GM12891 (cell line): ENCODE data around the gene BCL11B.

Experiments
- DNase-seq: peaks from one replicate; pipeline ENCODE4 v3.0.0; 2011; ENCODE audit warnings: low spot score; ENCODE audit not compliant: insufficient read length
- FAIRE-seq: peaks from 2 replicates; lab custom pipeline; 2011; peaks lifted over from hg19 to GRCh38; lab: Jason Lieb, UNC
- PAX5 ChIP-seq: IDR thresholded peaks from 2 replicates; pipeline ENCODE4 v1.6.1; 2011; ENCODE audit warnings: low read length, moderate library complexity, mild to moderate bottlenecking; ENCODE audit not compliant: insufficient read depth, severe bottlenecking
- POLR2A ChIP-seq: IDR thresholded peaks from 2 replicates; pipeline ENCODE4 v1.6.1; 2011; ENCODE audit warnings: low read depth, low read length, control low read depth
- POLR2AphosphoS5 ChIP-seq: IDR thresholded peaks from 2 replicates; pipeline ENCODE4 v1.6.1; 2011; ENCODE audit warnings: low read depth, low read length, control low read depth
- POU2F2 ChIP-seq: IDR thresholded peaks from 2 replicates; pipeline ENCODE4 v1.6.1; 2011; ENCODE audit warnings: low read depth, mild to moderate bottlenecking, control low read depth, low read length, moderate library complexity
- SPI1 ChIP-seq: IDR thresholded peaks from 2 replicates; pipeline ENCODE4 v1.6.1; 2011; ENCODE audit warnings: low read depth, low read length, control low read depth
- TAF1 ChIP-seq: IDR thresholded peaks from 2 replicates; pipeline ENCODE4 v1.6.1; 2011; ENCODE audit warnings: low read depth, low read length, control low read depth

Gene BCL11B

GRCh38 chr14:99179506-99179905, 92.5 kb downstream of the BCL11B start:
- FAIRE-seq (no peak), DNase-seq (no peak)
- TF ChIP-seq POLR2AphosphoS5, result no peak
- no peak for TF ChIP-seq SPI1
- no peak for TF ChIP-seq PAX5
- no peak for TF ChIP-seq POLR2A
- TF ChIP-seq POU2F2, result no peak
- TF ChIP-seq TAF1, result no peak

- TF ChIP-seq POU2F2 (no peak), SPI1 (no peak), TAF1 (no peak)
- DNase-seq (no peak), FAIRE-seq (no peak)
Observed at GRCh38 chr14:99177886-99178835, 93.8 kb downstream of the BCL11B start.

GRCh38 chr14:99177046-99177655, 94.8 kb downstream of the BCL11B start:
- TF ChIP-seq SPI1, result no peak
- no peak for TF ChIP-seq TAF1
- TF ChIP-seq POU2F2, result no peak
- TF ChIP-seq PAX5, result no peak
- no peak for TF ChIP-seq POLR2A
- TF ChIP-seq POLR2AphosphoS5, result no peak
- no peak for FAIRE-seq
- DNase-seq, result no peak

- FAIRE-seq (no peak), DNase-seq (no peak)
- TF ChIP-seq POLR2AphosphoS5, result no peak
- no peak for TF ChIP-seq POU2F2
- TF ChIP-seq PAX5, result no peak
- no peak for TF ChIP-seq POLR2A
- no peak for TF ChIP-seq SPI1
- no peak for TF ChIP-seq TAF1
Observed at GRCh38 chr14:99176156-99176945, 95.6 kb downstream of the BCL11B start.

- no peak for FAIRE-seq
- no peak for TF ChIP-seq PAX5
- TF ChIP-seq POLR2A, result no peak
- TF ChIP-seq SPI1, result no peak
- TF ChIP-seq TAF1, result no peak
- no peak for TF ChIP-seq POU2F2
- no peak for TF ChIP-seq POLR2AphosphoS5
- no peak for DNase-seq
Observed at GRCh38 chr14:99175331-99176155, 96.5 kb downstream of the BCL11B start.

GRCh38 chr14:99174770-99175319, 97.2 kb downstream of the BCL11B start:
- FAIRE-seq (no peak), DNase-seq (no peak)
- TF ChIP-seq POU2F2, result no peak
- TF ChIP-seq SPI1, result no peak
- no peak for TF ChIP-seq PAX5
- no peak for TF ChIP-seq POLR2AphosphoS5
- TF ChIP-seq POLR2A, result no peak
- TF ChIP-seq TAF1, result no peak

GRCh38 chr14:99174081-99174769, 97.8 kb downstream of the BCL11B start:
- DNase-seq, result no peak
- TF ChIP-seq POU2F2 (no peak), PAX5 (no peak), POLR2AphosphoS5 (no peak), POLR2A (no peak)
- no peak for FAIRE-seq

- no peak for TF ChIP-seq PAX5
- TF ChIP-seq SPI1, result no peak
- TF ChIP-seq POU2F2, result no peak
- no peak for TF ChIP-seq POLR2AphosphoS5
- no peak for TF ChIP-seq TAF1
- no peak for TF ChIP-seq POLR2A
- no peak for FAIRE-seq
- DNase-seq, result no peak
Observed at GRCh38 chr14:99173506-99173905, 98.5 kb downstream of the BCL11B start.

GRCh38 chr14:99173086-99173485, 98.9 kb downstream of the BCL11B start:
- TF ChIP-seq POLR2A (no peak), SPI1 (no peak), POU2F2 (no peak), PAX5 (no peak), POLR2AphosphoS5 (no peak), TAF1 (no peak)
- FAIRE-seq (no peak), DNase-seq (no peak)
